Thymus (tissue), 11 donors: Measurements from ENCODE around the gene PEX10. TPM values are rescaled to one million over a fixed set of nuclear protein-coding genes. Genes with fewer than 3 reads are reported as not detected.

Source experiments
- DNase-seq, 9 donors: peaks; one replicate each; pipeline ENCODE4 v3.0.0-alpha.2; 2013; ENCODE audit warnings: low spot score in 9 of 9, low read depth in 6 of 9, missing footprints in 1 of 9
- H3K27ac ChIP-seq, 2 donors: one replicate each; pipeline ENCODE4 v1.5.1; 2013; ENCODE audit warnings: control low read depth in 1 of 2, low read depth in 1 of 2, low read length in 1 of 2, mild to moderate bottlenecking in 1 of 2, moderate library complexity in 1 of 2
- H3K27me3 ChIP-seq, 2 donors: one replicate each; pipeline ENCODE4 v1.5.1; 2013; ENCODE audit warnings: low read length in 1 of 2; ENCODE audit not compliant: control insufficient read depth in 2 of 2, insufficient read depth in 1 of 2
- H3K36me3 ChIP-seq, 2 donors: one replicate each; pipeline ENCODE4 v1.5.1; 2013; ENCODE audit warnings: low read length in 1 of 2, mild to moderate bottlenecking in 1 of 2, moderate library complexity in 1 of 2; ENCODE audit not compliant: control insufficient read depth in 2 of 2, insufficient read depth in 2 of 2
- H3K4me1 ChIP-seq, 2 donors: one replicate each; pipeline ENCODE4 v1.5.1; 2013; ENCODE audit warnings: low read length in 2 of 2; ENCODE audit not compliant: control insufficient read depth in 2 of 2, insufficient read depth in 2 of 2
- H3K4me3 ChIP-seq, 2 donors: one replicate each; pipeline ENCODE4 v1.5.1; 2013; ENCODE audit warnings: low read length in 2 of 2, control low read depth in 1 of 2, mild to moderate bottlenecking in 1 of 2
- H3K9me3 ChIP-seq, 2 donors: one replicate each; pipeline ENCODE4 v1.5.1; 2013; ENCODE audit warnings: low read length in 1 of 2, mild to moderate bottlenecking in 1 of 2; ENCODE audit not compliant: control insufficient read depth in 2 of 2, insufficient read depth in 1 of 2
- WGBS: extraction: QIAGEN DNeasy Blood & Tissue Kit; methylation state at CpG from one replicate; pipeline ENCODE4 v1.1.7; 2013; 5-methylcytosine and 5-hydroxymethylcytosine counted together
- polyA plus RNA-seq: library from polyadenylated mRNA; stranded (reverse); fragments of 200-250 nt; gene quantifications from one replicate; pipeline ENCODE4 v1.2.3, GENCODE V29; 2013
- total RNA-seq: library from RNA; stranded (reverse); fragments of 120-200 nt; gene quantifications from one replicate; pipeline ENCODE4 v1.2.4, GENCODE V29; 2013
- donor health status: healthy.

Gene PEX10
- total and polyA plus RNA-seq, 2 donors, result 8.8 to 16.0 TPM

- 64% methylated on average over 28 of the region's 28 CpGs for WGBS
- no peak for DNase-seq
- H3K4me1 ChIP-seq, result peaks cover 33 to 48% of the 10 kb centered on the region in 2 donors
Measured at GRCh38 chr1:2413495-2414296, 1.3 kb upstream of the PEX10 start.

GRCh38 chr1:2412773-2413494, 570 bp upstream of the PEX10 start:
- peak overlapping the region; percentile 26 to 64 for H3K27ac ChIP-seq
- H3K4me3 ChIP-seq, result peak overlapping the region; percentile 54 to 85
- H3K36me3 ChIP-seq, result peaks cover 0 to 4% of the 10 kb centered on the region in 2 donors
- H3K4me1 ChIP-seq, result peaks cover 33 to 48% of the 10 kb centered on the region in 2 donors
- no peaks in the 10 kb centered on the region for H3K9me3 ChIP-seq
- DNase-seq, result peak in 1 of 9 donors; percentile 27
- WGBS, result under 1% methylated on average over 66 of the region's 66 CpGs
- H3K27me3 ChIP-seq, result no peaks in the 10 kb centered on the region

More at GRCh38 chr1:2413495-2414296, 1.3 kb upstream of the PEX10 start:
- peaks cover 0 to 7% of the 10 kb centered on the region in 2 donors for H3K27me3 ChIP-seq
- peak overlapping the region; percentile 54 to 85 for H3K4me3 ChIP-seq
- H3K9me3 ChIP-seq, result no peaks in the 10 kb centered on the region
- H3K27ac ChIP-seq, result no peak overlapping the region
- H3K36me3 ChIP-seq, result no peaks in the 10 kb centered on the region

DNA sequence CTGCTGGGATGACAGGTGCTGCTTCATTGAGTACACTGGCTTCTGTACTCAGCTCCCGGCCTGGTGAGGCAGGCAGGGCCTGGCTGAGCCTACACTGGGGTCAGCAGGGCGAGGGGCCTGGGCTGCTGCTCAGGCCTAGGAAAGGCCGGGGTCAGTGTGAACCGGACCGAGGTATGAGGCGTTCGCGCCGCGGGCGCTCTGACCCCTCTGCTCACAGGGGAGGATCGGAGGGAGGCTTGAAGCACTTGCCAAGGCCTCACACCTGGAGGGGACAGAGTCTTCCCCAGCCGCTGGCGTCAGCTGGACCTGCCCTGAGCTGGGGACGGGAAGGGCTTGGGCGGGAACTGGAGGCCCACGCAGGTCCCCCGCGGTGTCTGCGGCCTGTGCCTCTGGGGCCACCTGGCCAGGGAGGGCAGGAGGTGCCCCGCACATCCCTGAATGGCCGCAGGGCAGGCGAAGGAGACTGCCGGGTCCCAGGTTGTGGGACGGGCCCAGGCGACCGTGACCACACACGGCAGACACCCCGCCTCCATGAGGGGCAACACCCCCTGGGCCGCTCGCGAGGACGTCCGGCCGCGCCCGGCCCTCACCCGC, 466 bp downstream of the PEX10 start:
- peak in 1 of 9 donors; percentile 11 for DNase-seq
- peaks cover 32 to 46% of the 10 kb centered on the region in 2 donors for H3K4me1 ChIP-seq
- WGBS, result 12% methylated on average over 38 of the region's 38 CpGs
- H3K36me3 ChIP-seq, result peaks cover 6 to 7% of the 10 kb centered on the region in 2 donors
- no peaks in the 10 kb centered on the region for H3K9me3 ChIP-seq
- H3K27me3 ChIP-seq, result no peaks in the 10 kb centered on the region
- H3K27ac ChIP-seq, result peak overlapping the region in 1 of 2 donors; percentile 72
- peak overlapping the region; percentile 61 to 85 for H3K4me3 ChIP-seq

GRCh38 chr1:2409745-2410144, 2.6 kb downstream of the PEX10 start:
- Histone ChIP-seq H3K4me3 (no peak overlapping the region), H3K27me3 (no peaks in the 10 kb centered on the region), H3K27ac (no peak overlapping the region), H3K36me3 (peaks cover 15 to 25% of the 10 kb centered on the region in 2 donors), H3K9me3 (no peaks in the 10 kb centered on the region), H3K4me1 (peaks cover 19 to 25% of the 10 kb centered on the region in 2 donors)
- 98% methylated on average over 12 of the region's 12 CpGs for WGBS
- no peak for DNase-seq

DNA sequence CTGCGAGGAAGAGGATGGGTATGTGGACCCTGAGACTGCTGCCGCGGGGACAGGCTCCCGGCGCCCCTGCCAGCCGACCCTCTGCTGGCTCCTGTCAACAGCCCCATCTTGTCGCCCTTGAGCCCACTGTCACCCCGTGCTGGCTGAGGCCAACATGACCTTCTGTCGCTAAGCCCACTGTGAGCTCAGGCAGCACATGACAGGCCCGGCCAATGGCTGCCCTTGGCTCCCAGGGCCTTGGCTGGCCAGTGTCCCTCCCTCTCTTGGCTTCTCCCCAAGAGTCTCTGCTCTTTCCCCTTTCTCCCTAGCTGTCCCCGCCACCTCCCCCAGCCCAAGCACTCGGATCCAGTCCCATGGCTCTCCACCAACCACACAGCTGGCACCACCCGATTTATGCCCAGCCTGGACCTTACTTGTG, 3.5 kb downstream of the PEX10 start:
- Histone ChIP-seq H3K4me1 (peaks cover 13 to 16% of the 10 kb centered on the region in 2 donors), H3K27ac (no peak overlapping the region), H3K4me3 (no peak overlapping the region), H3K27me3 (no peaks in the 10 kb centered on the region), H3K9me3 (no peaks in the 10 kb centered on the region), H3K36me3 (peaks cover 24 to 33% of the 10 kb centered on the region in 2 donors)
- no peak for DNase-seq
- 97% methylated on average over 13 of the region's 13 CpGs for WGBS

DNA sequence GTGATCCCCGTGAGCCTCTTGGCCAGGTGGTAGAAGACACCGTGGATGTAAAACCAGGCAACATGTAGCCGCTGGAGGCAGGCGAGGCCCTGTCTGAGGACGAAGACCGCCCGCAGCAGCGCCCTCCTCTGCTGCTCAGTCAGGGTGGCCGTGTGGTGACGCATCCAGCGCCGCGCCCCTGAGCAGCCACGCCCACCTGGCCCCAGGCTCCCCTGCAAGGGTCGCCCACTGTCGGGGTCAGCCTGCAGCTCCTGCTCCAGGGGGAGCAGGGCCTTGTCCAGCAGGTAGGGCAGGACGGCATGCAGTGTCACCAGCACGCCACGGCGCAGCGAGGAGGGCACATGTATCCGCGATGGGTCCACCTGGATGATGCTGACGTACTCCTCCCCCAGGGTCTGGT, 3.9 kb downstream of the PEX10 start:
- Histone ChIP-seq H3K4me1 (peaks cover 10 to 12% of the 10 kb centered on the region in 2 donors), H3K9me3 (no peaks in the 10 kb centered on the region), H3K4me3 (no peak overlapping the region), H3K27me3 (no peaks in the 10 kb centered on the region), H3K36me3 (peaks cover 27 to 38% of the 10 kb centered on the region in 2 donors), H3K27ac (no peak overlapping the region)
- no peak for DNase-seq
- 98% methylated on average over 24 of the region's 24 CpGs for WGBS

DNA sequence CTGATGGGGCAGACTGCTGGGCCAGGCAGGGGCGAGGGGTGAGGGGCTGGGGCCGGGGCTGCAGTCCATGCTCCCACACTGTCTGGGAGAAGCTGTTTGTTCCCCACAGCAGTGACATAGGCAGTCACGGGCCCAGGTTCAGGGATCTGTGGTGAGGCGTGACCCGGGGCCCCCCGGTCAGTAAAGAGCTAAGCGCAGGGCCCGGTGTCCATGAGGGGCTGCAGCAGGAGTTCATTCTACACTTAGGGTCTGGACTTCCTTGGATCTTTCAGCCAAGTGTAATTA, 4.4 kb downstream of the PEX10 start:
- H3K27ac ChIP-seq, result no peak overlapping the region
- 98% methylated on average over 8 of the region's 8 CpGs for WGBS
- no peak for DNase-seq
- no peaks in the 10 kb centered on the region for H3K27me3 ChIP-seq
- H3K36me3 ChIP-seq, result peaks cover 28 to 43% of the 10 kb centered on the region in 2 donors
- no peaks in the 10 kb centered on the region for H3K9me3 ChIP-seq
- peaks cover 6 to 7% of the 10 kb centered on the region in 2 donors for H3K4me1 ChIP-seq
- no peak overlapping the region for H3K4me3 ChIP-seq

DNA sequence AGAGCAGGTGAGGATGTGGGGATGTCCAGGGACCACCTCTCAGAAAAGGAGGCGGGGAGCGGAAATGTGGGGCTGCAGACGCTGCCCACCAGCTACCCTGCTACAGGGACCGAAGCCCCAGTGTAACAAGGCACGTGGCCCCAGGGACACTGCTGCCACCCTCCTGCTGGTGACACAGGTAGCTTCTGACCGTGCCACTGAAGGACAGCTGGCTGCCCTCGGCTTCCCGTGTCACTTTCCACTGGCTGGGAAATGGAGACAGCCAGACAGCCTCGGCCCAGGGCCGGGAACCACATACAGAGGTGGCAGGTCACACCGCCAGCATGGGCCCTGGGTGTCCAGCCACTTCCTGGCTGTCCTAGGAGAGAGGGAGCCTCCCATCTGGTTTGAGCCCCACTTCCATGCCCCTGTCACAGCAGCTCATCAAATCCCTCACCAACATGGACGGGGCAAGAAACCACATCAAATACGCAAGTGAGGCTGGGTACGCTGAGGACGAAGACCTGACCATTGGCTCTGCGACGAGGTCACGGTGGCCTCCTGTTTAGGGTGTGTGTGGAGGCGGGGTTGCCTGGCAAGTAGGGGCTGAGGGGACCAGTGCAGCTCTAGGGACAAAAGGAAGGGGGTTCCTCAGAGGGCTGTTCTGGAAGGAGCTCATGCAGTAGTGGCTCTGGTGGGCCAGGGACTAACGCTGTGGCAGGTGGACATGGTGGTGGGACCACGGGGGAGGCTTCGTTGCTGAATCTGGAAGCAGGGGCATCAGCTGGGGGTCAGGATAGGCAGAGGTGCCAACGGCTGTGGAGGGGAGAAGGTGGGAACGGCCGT, 5.0 kb downstream of the PEX10 start:
- H3K36me3 ChIP-seq, result peaks cover 34 to 48% of the 10 kb centered on the region in 2 donors
- no peaks in the 10 kb centered on the region for H3K27me3 ChIP-seq
- 93% methylated on average over 25 of the region's 25 CpGs for WGBS
- H3K27ac ChIP-seq, result no peak overlapping the region
- DNase-seq, result no peak
- H3K9me3 ChIP-seq, result no peaks in the 10 kb centered on the region
- no peak overlapping the region for H3K4me3 ChIP-seq
- peaks cover 6 to 7% of the 10 kb centered on the region in 2 donors for H3K4me1 ChIP-seq
